Calu3 (cell line): ENCODE results near the gene NTNG1. TPM values are rescaled to one million over a fixed set of nuclear protein-coding genes. Genes with fewer than 3 reads are reported as not detected.

Experiments used
- BruUV-seq: library from RNA; stranded (reverse); fragments of 400-500 nt; replicated peaks from 2 replicates; lab custom pipeline; 2021; lab: Mats Ljungman, UMichigan
- CTCF ChIA-PET: fragments of 300-600 bp; sonication (Branson Sonifier 250); formaldehyde crosslinking; loops from one replicate; lab custom pipeline; 2022; ENCODE audit warnings: antibody characterized with exemption; lab: Charles Lee
- DNase-seq: peaks from one replicate; pipeline ENCODE4 v3.0.0; 2022
- H3K27ac Mint-ChIP-seq: one replicate; pipeline ENCODE4 v1.8.0; 2022; ENCODE audit warnings: mixed read lengths; ENCODE audit not compliant: unreplicated experiment
- H3K27me3 Mint-ChIP-seq: one replicate; pipeline ENCODE4 v1.8.0; 2022; ENCODE audit warnings: mixed read lengths; ENCODE audit not compliant: unreplicated experiment
- H3K36me3 Mint-ChIP-seq: one replicate; pipeline ENCODE4 v1.8.0; 2022; ENCODE audit warnings: mild to moderate bottlenecking, moderate library complexity, mixed read lengths; ENCODE audit not compliant: insufficient read depth, unreplicated experiment
- H3K4me1 Mint-ChIP-seq: one replicate; pipeline ENCODE4 v1.8.0; 2022; ENCODE audit warnings: mild to moderate bottlenecking, low read depth, mixed read lengths; ENCODE audit not compliant: unreplicated experiment
- H3K4me3 Mint-ChIP-seq: one replicate; pipeline ENCODE4 v1.8.0; 2022; ENCODE audit warnings: mild to moderate bottlenecking, low read depth, moderate library complexity, mixed read lengths; ENCODE audit not compliant: unreplicated experiment
- H3K9me3 Mint-ChIP-seq: one replicate; pipeline ENCODE4 v1.8.0; 2022; ENCODE audit warnings: low read depth, mixed read lengths; ENCODE audit not compliant: unreplicated experiment
- intact Hi-C: fragments of 100-400 bp; cut with micrococcal nuclease; formaldehyde crosslinking; loops from one replicate; pipeline ENCODE4 v1.10.0; 2022; ENCODE audit not compliant: unreplicated experiment
- total RNA-seq: library from RNA; stranded (reverse); gene quantifications from 2 replicates; pipeline ENCODE4 v1.2.3, GENCODE V29; 2022
- TF ChIP-seq, protein P1 (sequence below): fragments of 200-600 bp; IDR thresholded peaks from one replicate; pipeline ENCODE4 v1.8.0; 2022; ENCODE audit warnings: antibody characterized with exemption; ENCODE audit not compliant: unreplicated experiment

The NTNG1 gene
- total RNA-seq, 1 experiment from 2014 or later, result 2.6 TPM

DNA sequence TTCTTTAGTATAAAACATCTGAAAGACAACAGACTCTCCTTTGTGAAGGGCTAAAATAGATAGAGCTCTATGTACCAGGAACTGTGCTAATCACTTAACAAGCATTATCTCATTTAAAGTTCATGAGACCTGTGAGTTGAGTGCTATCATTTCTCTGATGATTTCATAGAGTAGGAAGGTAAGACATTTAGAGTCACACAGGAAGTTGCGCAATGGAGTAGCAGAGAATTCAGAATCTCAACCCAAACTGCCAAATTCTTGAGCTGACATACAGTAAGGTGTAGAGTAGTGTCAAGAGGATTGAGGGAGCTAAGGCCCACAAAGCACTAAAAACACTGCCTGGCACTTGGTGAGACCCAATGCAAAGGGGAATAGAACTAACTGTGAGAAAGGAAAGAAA is 384.3 kb downstream of the NTNG1 start:
- intact Hi-C loops, result loop anchor here (5.0 kb wide), 2 partner anchors 222 to 248 kb away; no protein-coding TSS in a partner anchor
- CTCF ChIA-PET, result no interaction called here
- Mint-ChIP-seq H3K4me3 (no peak overlapping the region), H3K4me1 (no peaks in the 10 kb centered on the region), H3K9me3 (peaks cover 3% of the 10 kb centered on the region), H3K36me3 (no peaks in the 10 kb centered on the region), H3K27ac (no peak overlapping the region), H3K27me3 (no peaks in the 10 kb centered on the region)
- TF ChIP-seq, protein P1, sequence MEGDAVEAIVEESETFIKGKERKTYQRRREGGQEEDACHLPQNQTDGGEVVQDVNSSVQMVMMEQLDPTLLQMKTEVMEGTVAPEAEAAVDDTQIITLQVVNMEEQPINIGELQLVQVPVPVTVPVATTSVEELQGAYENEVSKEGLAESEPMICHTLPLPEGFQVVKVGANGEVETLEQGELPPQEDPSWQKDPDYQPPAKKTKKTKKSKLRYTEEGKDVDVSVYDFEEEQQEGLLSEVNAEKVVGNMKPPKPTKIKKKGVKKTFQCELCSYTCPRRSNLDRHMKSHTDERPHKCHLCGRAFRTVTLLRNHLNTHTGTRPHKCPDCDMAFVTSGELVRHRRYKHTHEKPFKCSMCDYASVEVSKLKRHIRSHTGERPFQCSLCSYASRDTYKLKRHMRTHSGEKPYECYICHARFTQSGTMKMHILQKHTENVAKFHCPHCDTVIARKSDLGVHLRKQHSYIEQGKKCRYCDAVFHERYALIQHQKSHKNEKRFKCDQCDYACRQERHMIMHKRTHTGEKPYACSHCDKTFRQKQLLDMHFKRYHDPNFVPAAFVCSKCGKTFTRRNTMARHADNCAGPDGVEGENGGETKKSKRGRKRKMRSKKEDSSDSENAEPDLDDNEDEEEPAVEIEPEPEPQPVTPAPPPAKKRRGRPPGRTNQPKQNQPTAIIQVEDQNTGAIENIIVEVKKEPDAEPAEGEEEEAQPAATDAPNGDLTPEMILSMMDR, result no peak
- no peak for DNase-seq
- no TSS peak for BruUV-seq

DNA sequence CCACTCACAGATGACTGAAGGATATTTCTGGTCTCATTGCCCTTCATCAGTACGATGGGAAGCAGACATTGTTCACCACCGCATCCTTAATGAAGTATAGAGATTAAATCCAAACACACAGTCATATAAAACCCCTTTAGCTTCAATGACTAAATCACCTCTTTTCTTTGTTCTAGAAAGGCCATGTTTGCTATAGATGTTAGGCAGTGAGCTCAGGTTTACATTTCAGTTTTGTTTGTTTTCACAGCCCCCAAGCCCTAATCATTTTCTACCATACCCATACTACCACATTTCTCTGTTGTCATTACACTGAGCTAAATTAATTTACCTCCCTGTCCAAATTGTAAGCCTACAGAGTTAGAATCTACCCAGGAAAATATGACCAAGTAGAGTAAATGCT is 385.1 kb downstream of the NTNG1 start:
- no TSS peak for BruUV-seq
- TF ChIP-seq, protein P1, result no peak
- Mint-ChIP-seq H3K9me3 (peaks cover 3% of the 10 kb centered on the region), H3K27ac (no peak overlapping the region), H3K4me3 (no peak overlapping the region), H3K27me3 (no peaks in the 10 kb centered on the region), H3K36me3 (no peaks in the 10 kb centered on the region), H3K4me1 (no peaks in the 10 kb centered on the region)
- CTCF ChIA-PET, result interaction anchor here (0.6 kb wide), 1 partner anchor 198 kb away, joined by 4 read pairs; no protein-coding TSS in a partner anchor
- no peak for DNase-seq
- intact Hi-C loops, result loop anchor here (5.0 kb wide), 2 partner anchors 221 to 249 kb away; no protein-coding TSS in a partner anchor

DNA sequence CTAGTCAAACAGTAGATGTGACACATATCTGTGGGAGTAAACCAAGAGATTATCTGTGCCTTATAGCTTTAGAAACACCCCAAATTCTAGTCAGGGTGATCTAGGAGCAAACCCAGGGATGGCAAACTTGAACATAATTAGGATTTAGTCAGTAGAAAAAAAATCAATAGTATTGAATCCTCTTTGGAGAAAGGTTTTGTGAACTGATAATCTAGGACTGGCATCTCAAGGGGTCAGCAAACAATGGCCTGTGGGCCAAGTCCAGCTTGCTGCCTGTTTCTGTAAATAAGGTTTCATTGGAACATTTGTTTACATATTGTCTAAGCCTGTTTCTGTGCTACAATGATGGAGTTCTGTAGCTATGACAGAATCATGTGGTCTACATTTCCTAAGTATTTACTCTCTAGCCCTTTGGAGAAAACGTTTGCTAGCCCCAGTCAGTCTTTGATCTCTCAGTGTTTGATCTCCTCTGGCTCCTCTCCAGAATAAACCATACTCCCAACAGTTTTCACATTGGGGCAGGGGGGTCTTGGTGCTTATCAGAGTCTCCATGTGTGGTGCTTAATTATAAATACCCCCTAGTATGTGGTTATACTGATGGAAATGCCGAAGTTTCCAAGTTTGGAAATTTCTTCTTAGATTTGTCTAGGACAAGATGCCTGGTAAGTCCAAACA is 385.8 kb downstream of the NTNG1 start:
- Mint-ChIP-seq H3K27ac (no peak overlapping the region), H3K9me3 (peaks cover 3% of the 10 kb centered on the region), H3K4me1 (no peaks in the 10 kb centered on the region), H3K36me3 (no peaks in the 10 kb centered on the region), H3K27me3 (no peaks in the 10 kb centered on the region), H3K4me3 (no peak overlapping the region)
- TF ChIP-seq, protein P1, result no peak
- no TSS peak for BruUV-seq
- DNase-seq, result no peak
- CTCF ChIA-PET, result interaction anchor here (0.5 to 1.0 kb wide), 2 partner anchors 88 to 118 kb away, joined by 3 to 4 read pairs; no protein-coding TSS in a partner anchor
- intact Hi-C loops, result loop anchor here (5.0 kb wide), 2 partner anchors 221 to 249 kb away; no protein-coding TSS in a partner anchor

DNA sequence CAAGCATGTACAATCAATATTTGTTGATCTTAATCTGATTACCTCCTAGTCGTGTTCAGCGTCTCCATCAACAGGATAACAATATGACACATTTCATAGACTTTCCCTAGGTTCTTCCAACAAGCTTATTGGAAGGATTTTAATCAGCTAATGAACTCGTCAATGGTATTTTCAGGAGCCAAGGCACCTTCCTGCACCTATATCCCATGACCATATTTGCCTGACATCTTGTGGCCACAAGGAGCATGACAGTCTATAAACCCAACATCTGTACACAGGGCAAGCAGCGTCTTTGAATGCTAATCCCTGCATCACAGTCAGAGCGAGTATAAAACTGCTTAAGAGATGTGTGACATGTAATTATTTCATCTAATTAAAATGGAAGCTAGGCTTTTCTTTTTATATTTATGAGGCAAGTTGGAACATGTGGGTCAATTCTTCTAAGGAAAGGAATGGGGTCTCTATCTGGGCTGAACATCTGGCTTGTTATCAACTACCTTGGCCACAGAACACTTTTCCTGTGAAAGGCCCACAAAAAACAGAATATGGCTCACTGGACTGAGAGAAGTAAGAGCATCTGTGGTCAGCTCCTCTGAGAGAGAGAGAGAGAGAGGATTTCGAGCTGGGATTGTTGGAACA is 388.8 kb downstream of the NTNG1 start:
- H3K36me3 Mint-ChIP-seq, result no peaks in the 10 kb centered on the region
- intact Hi-C loops, result loop anchor here (1.0 to 5.0 kb wide), 3 partner anchors 99 to 252 kb away; no protein-coding TSS in a partner anchor
- H3K4me1 Mint-ChIP-seq, result no peaks in the 10 kb centered on the region
- no peak overlapping the region for H3K27ac Mint-ChIP-seq
- H3K4me3 Mint-ChIP-seq, result no peak overlapping the region
- CTCF ChIA-PET, result interaction anchor here (0.6 to 1.6 kb wide), 5 partner anchors 99 to 597 kb away, joined by 3 to 9 read pairs (median 4); no protein-coding TSS in a partner anchor
- no TSS peak for BruUV-seq
- TF ChIP-seq, protein P1, result peak; percentile 38
- H3K9me3 Mint-ChIP-seq, result no peaks in the 10 kb centered on the region
- peak; percentile 9 for DNase-seq
- no peaks in the 10 kb centered on the region for H3K27me3 Mint-ChIP-seq
